HUES48 (cell line): Measurements from ENCODE around the gene RASA1.

Source experiments
- H3K27ac ChIP-seq: one replicate; pipeline ENCODE4 v1.7.0; 2013; ENCODE audit warnings: low read depth, low read length, inconsistent platforms
- H3K27me3 ChIP-seq: 2 replicates; pipeline ENCODE4 v1.6.1; 2013; ENCODE audit warnings: mild to moderate bottlenecking, low read length; ENCODE audit not compliant: control insufficient read depth, insufficient read depth
- H3K36me3 ChIP-seq: 2 replicates; pipeline ENCODE4 v1.6.1; 2013; ENCODE audit warnings: low read length; ENCODE audit not compliant: control insufficient read depth, insufficient read depth
- H3K4me1 ChIP-seq: 2 replicates; pipeline ENCODE4 v1.6.1; 2013; ENCODE audit warnings: mild to moderate bottlenecking, low read length; ENCODE audit not compliant: control insufficient read depth, insufficient read depth
- H3K4me3 ChIP-seq: 2 replicates; pipeline ENCODE4 v1.5.1; 2013; ENCODE audit warnings: mild to moderate bottlenecking, low read depth, low read length
- H3K9ac ChIP-seq: 2 replicates; pipeline ENCODE4 v1.6.1; 2013; ENCODE audit warnings: mild to moderate bottlenecking, low read depth, low read length, moderate library complexity
- H3K9me3 ChIP-seq: 2 replicates; pipeline ENCODE4 v1.6.1; 2013; ENCODE audit warnings: low read length; ENCODE audit not compliant: control insufficient read depth, insufficient read depth

The RASA1 gene

DNA sequence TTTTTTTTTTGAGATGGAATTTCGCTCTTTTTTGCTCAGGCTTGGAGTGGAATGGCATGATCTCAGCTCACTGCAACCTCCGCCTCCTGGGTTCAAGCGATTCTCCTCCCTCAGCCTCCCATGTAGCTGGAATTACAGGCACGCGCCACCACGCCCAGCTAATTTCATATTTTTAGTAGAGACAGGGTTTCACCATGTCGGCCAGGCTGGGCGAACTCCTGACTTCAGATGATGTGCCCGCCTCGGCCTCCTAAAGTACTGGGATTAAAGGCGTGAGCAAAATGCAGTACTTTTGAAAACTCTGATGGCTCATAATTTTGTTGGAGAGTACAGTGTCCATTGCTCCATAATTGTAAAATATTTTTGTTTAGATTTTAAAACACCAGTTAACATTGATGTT lies 92.4 kb downstream of the RASA1 start:
- Histone ChIP-seq H3K4me1 (peaks cover 19% of the 10 kb centered on the region), H3K4me3 (no peak overlapping the region), H3K27ac (no peak overlapping the region), H3K36me3 (peaks cover 6% of the 10 kb centered on the region; the same call in 1 of the 2 replicates), H3K9ac (no peak overlapping the region), H3K9me3 (no peaks in the 10 kb centered on the region), H3K27me3 (no peaks in the 10 kb centered on the region)

GRCh38 chr5:87361031-87361445 lies 93.4 kb downstream of the RASA1 start:
- H3K27me3 ChIP-seq: no peaks in the 10 kb centered on the region
- H3K9me3 ChIP-seq: no peaks in the 10 kb centered on the region
- H3K36me3 ChIP-seq: peaks cover under 1% of the 10 kb centered on the region; the same call in 1 of the 2 replicates
- peaks cover 19% of the 10 kb centered on the region for H3K4me1 ChIP-seq
- H3K4me3 ChIP-seq: no peak overlapping the region
- H3K27ac ChIP-seq: no peak overlapping the region
- no peak overlapping the region for H3K9ac ChIP-seq

DNA sequence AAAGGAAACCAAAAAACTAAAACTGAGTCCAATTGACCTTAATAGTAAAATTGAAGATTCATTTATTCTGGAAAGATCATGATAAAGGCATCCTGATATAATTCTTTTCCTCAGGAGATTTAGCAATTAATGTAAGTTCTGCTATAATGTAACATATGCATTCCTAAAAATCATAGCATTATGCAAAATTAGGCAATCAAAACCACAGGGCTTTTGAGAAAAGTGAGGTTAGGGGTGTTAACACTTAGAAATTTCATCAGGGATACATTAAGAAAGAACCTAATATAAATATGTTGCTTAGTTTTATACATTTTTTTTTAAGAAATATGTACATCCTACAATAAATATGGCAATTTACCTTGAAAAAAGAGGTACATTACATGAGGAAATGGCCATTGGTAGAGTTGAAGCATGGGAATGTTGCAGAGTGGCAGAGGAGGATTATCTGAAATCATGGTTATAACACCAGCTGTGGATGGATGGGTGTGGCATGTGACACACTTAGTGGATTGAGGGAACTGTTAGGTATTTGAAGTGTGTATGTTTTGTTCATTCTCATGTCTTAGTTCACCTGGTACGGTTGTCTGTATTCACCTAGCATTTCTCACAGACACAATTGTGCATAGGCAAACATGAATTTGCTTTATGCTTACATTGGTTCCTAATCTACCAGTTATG lies 94.0 kb downstream of the RASA1 start:
- Histone ChIP-seq H3K36me3 (peaks cover 4% of the 10 kb centered on the region; the same call in 1 of the 2 replicates), H3K9me3 (no peaks in the 10 kb centered on the region), H3K27me3 (no peaks in the 10 kb centered on the region), H3K4me3 (no peak overlapping the region), H3K27ac (no peak overlapping the region), H3K9ac (no peak overlapping the region), H3K4me1 (peaks cover 19% of the 10 kb centered on the region)

DNA sequence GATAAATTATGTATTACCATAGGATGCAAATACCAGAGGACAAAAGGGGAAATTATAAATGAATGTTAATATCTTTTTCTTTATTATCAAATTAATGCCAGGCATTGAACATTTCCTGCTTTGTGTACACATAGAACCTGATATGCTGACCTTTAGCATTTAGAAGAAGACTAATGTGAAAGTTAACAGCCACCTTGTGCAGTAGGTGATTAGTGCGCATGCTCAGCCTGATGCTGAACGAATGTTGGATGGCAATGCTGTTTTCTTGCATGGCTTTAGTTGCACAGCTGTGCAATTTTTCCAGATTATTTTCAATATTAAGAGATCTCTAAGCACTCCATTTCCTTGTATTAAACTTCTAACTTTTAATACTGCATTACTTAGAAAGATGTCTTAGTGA lies 99.6 kb downstream of the RASA1 start:
- H3K9me3 ChIP-seq: no peaks in the 10 kb centered on the region
- peaks cover 19% of the 10 kb centered on the region for H3K4me1 ChIP-seq
- H3K36me3 ChIP-seq: peaks cover 28% of the 10 kb centered on the region
- no peak overlapping the region for H3K9ac ChIP-seq
- H3K4me3 ChIP-seq: no peak overlapping the region
- no peaks in the 10 kb centered on the region for H3K27me3 ChIP-seq
- H3K27ac ChIP-seq: no peak overlapping the region

DNA sequence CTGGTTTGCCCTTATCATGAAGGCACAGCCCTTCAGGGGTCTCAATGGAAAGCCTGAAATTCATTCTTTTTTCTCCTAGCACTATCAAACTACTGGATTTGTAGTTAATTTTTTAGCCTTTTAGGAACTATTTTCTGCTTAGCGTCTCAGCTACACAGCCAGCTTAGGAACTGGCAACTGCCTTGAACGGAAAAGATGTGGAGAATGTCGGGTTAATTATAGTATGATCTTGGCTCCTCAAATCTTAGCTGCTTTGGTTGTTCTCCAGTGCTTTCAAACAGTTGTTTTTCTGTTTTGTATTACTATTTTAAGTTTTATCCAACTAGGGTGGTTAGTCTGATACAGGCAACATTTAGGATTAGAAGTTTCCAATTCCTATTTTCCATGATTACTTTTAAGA lies 100.9 kb downstream of the RASA1 start:
- no peaks in the 10 kb centered on the region for H3K9me3 ChIP-seq
- no peak overlapping the region for H3K9ac ChIP-seq
- no peaks in the 10 kb centered on the region for H3K27me3 ChIP-seq
- H3K4me3 ChIP-seq: no peak overlapping the region
- no peak overlapping the region for H3K27ac ChIP-seq
- peaks cover 15% of the 10 kb centered on the region for H3K4me1 ChIP-seq
- peaks cover 41% of the 10 kb centered on the region for H3K36me3 ChIP-seq

- H3K27me3 ChIP-seq: no peaks in the 10 kb centered on the region
- H3K4me3 ChIP-seq: no peak overlapping the region
- no peaks in the 10 kb centered on the region for H3K9me3 ChIP-seq
- H3K36me3 ChIP-seq: peaks cover 42% of the 10 kb centered on the region
- H3K27ac ChIP-seq: no peak overlapping the region
- H3K4me1 ChIP-seq: peaks cover 6% of the 10 kb centered on the region; the same call in 1 of the 2 replicates
- H3K9ac ChIP-seq: no peak overlapping the region
Observed at GRCh38 chr5:87369431-87369830, 101.7 kb downstream of the RASA1 start.

DNA sequence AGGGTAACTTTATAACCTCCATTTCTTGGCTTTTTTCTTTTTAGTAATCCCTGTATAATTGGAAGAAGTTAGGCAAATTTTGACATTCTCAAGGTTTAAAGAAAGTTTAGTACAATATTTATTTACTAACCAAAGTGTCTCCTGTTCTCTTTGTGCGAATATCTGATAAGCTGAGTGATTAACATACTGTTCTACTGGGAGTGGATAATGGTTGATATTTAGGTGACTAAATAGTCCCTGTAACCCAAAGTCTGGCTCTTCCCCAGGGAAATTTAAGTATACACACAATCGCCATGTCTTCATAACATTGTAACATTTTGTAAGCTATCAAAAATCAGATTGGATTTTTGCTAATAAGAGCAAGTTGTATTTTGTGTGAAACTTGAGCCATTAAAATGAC lies 105.0 kb downstream of the RASA1 start:
- Histone ChIP-seq H3K27me3 (no peaks in the 10 kb centered on the region), H3K9ac (no peak overlapping the region), H3K4me1 (no peaks in the 10 kb centered on the region), H3K36me3 (peaks cover 67% of the 10 kb centered on the region), H3K4me3 (no peak overlapping the region), H3K27ac (no peak overlapping the region), H3K9me3 (no peaks in the 10 kb centered on the region)

DNA sequence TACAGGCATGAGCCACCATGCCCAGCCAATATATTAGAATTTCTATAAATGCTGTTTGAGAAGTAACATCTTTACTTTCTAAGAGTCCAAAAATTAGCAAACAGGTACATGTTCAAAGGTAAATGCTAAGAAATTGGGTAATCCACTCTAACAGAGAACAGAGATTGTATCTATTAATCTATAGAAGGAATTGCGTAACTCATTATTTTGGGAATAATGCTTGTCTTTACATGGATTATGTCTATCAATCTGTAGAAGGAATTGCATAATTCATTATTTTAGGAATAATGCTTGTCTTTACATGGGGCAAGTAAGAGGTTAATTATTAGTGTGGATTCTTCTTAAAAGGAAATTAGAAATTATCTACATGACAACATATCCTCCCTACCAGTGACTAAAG lies 114.5 kb downstream of the RASA1 start:
- H3K9ac ChIP-seq: no peak overlapping the region
- no peak overlapping the region for H3K27ac ChIP-seq
- H3K4me3 ChIP-seq: no peak overlapping the region
- no peaks in the 10 kb centered on the region for H3K27me3 ChIP-seq
- no peaks in the 10 kb centered on the region for H3K9me3 ChIP-seq
- H3K36me3 ChIP-seq: peaks cover 98% of the 10 kb centered on the region
- no peaks in the 10 kb centered on the region for H3K4me1 ChIP-seq

DNA sequence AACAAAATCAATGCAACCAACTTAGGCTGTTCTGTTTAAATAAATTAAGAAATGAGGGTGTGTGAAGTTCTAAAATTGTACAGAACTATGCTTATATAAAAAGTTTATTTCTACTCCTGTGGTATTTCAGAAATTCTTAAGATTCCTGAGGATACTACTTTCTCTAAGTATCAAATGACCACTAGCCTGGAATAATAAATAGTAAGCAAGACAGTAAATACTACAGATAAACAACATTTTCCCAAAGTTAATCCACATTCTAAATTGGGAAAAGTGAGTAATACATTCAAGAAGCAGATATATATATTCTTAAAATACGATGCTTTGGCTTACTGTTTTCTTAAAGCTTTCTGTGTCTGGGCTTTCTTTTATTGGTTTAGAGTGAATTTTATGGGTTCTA lies 115.5 kb downstream of the RASA1 start:
- no peak overlapping the region for H3K27ac ChIP-seq
- no peaks in the 10 kb centered on the region for H3K4me1 ChIP-seq
- peaks cover 98% of the 10 kb centered on the region for H3K36me3 ChIP-seq
- no peaks in the 10 kb centered on the region for H3K27me3 ChIP-seq
- no peaks in the 10 kb centered on the region for H3K9me3 ChIP-seq
- no peak overlapping the region for H3K9ac ChIP-seq
- H3K4me3 ChIP-seq: no peak overlapping the region

GRCh38 chr5:87385802-87386201 lies 118.1 kb downstream of the RASA1 start:
- H3K9me3 ChIP-seq: no peaks in the 10 kb centered on the region
- H3K27me3 ChIP-seq: no peaks in the 10 kb centered on the region
- no peaks in the 10 kb centered on the region for H3K4me1 ChIP-seq
- H3K9ac ChIP-seq: no peak overlapping the region
- H3K27ac ChIP-seq: no peak overlapping the region
- H3K4me3 ChIP-seq: no peak overlapping the region
- peaks cover 98% of the 10 kb centered on the region for H3K36me3 ChIP-seq

- no peaks in the 10 kb centered on the region for H3K9me3 ChIP-seq
- no peaks in the 10 kb centered on the region for H3K4me1 ChIP-seq
- H3K9ac ChIP-seq: no peak overlapping the region
- H3K27me3 ChIP-seq: no peaks in the 10 kb centered on the region
- peaks cover 98% of the 10 kb centered on the region for H3K36me3 ChIP-seq
- H3K27ac ChIP-seq: no peak overlapping the region
- H3K4me3 ChIP-seq: no peak overlapping the region
Observed at GRCh38 chr5:87388129-87388528, 120.4 kb downstream of the RASA1 start.
